T-helper 1 cell treated with Interleukin-12 subunit alpha and Interleukin-12 subunit beta and Interleukin-4 antibody, amounts not matched to agents 30 μg/mL and 1 μg/mL, for 36 hours (primary cell): ENCODE results near the gene APOA1.

Experiments
- H3K27ac Mint-ChIP-seq: one replicate; pipeline ENCODE4 v1.8.0; 2021; ENCODE audit warnings: mild to moderate bottlenecking, mixed read lengths
- H3K27me3 Mint-ChIP-seq: one replicate; pipeline ENCODE4 v1.8.0; 2021; ENCODE audit warnings: low read depth, mixed read lengths
- H3K36me3 Mint-ChIP-seq: one replicate; pipeline ENCODE4 v1.8.0; 2021; ENCODE audit warnings: low read depth, mixed read lengths
- H3K4me1 Mint-ChIP-seq: one replicate; pipeline ENCODE4 v1.8.0; 2021; ENCODE audit warnings: low read depth, mixed read lengths
- H3K4me3 Mint-ChIP-seq: one replicate; pipeline ENCODE4 v1.8.0; 2021; ENCODE audit warnings: mild to moderate bottlenecking, moderate library complexity, mixed read lengths
- H3K9me3 Mint-ChIP-seq: one replicate; pipeline ENCODE4 v1.8.0; 2021; ENCODE audit warnings: mixed read lengths

Gene APOA1

DNA sequence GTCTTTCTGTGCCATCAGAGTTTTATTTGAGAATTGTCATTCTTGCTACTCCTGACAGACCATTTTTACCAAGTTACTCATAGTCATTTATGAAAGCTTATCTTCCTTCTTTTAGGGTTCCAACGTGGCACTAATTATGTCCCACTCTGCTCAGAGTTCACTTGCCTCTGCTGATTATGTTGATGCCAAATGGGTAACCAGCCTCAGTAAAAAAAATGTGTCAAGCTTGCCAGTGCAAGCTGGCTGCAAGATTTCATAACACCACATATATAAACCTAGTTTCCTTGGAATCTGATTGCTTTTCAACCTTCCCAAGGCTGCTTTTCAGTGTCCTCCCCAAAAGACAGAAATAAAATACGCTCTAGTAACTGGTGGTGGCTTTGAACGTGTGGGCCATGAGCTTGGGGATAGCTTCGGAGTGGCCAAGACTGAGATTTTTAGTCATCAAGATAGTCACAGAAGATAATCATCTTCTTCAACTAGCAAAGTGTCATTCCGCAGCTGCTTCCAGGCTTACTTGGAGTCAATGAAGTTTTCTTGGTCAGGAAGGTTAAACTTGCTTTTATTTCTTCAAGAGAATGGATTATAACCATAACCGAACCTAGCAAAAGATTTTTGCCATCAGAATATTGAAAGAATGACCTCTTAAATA, 29.5 kb upstream of the APOA1 start:
- Mint-ChIP-seq H3K4me3 (no peak overlapping the region), H3K27ac (no peak overlapping the region), H3K27me3 (no peaks in the 10 kb centered on the region), H3K36me3 (peaks cover 60% of the 10 kb centered on the region), H3K9me3 (no peaks in the 10 kb centered on the region), H3K4me1 (peaks cover 22% of the 10 kb centered on the region)

DNA sequence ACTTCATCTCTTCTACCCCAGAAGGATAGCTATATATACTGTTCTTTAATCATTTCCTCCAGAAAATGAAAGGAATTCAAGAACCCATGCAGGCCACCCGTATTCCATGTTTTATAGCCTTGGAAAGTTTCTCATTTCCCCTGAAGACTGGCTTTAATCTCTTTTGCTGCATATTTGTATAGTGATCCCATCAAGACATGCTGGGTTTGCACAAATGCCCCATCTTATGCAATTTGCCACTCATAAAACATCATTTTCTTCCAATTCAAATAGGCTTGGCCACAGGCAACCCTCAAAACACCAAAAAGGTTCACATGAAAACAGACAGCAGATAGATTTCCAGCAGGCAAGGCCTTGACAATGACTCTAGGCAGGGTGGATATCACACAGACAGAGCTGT, 28.3 kb upstream of the APOA1 start:
- Mint-ChIP-seq H3K4me1 (peaks cover 14% of the 10 kb centered on the region), H3K9me3 (no peaks in the 10 kb centered on the region), H3K36me3 (peaks cover 61% of the 10 kb centered on the region), H3K27ac (no peak overlapping the region), H3K4me3 (no peak overlapping the region), H3K27me3 (no peaks in the 10 kb centered on the region)

DNA sequence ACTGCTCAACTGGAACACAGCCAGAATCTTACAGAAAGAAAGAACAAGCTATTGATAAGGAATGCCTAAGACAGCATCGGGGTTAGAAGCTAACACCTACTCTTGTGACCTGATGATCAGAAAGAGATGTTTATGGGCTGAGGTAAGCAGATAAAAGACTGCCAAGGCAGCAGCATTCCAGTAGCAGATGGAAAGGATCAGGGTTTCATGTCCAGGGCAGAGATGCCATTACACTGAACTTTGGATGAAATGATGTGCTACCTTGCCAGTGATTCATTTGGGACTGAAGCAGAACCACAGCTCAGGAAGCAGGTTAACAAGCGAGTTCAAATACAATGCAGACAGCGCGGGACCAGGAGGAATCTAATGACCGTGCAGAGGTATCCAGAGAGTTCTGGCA, 27.1 kb upstream of the APOA1 start:
- H3K4me3 Mint-ChIP-seq, result no peak overlapping the region

DNA sequence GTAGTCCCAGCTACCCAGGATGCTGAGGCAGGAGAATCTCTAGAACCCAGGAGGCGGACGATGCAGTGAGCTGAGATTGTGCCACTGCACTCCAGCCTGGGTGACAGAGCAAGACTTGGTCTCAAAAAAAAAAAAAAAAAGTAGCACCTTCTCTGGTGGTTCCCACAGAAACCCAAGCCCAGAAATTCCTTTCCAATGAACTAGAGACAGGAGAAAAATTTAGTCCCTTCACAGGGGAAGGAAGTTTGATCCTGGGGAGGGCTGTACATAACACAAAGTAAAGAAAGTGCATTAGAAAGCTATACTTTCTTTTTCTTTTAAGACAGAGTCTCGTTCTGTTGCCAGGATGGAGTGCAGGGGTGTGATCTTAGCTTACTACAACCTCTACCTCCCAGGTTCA, 25.5 kb upstream of the APOA1 start:
- H3K4me3 Mint-ChIP-seq, result no peak overlapping the region
- H3K36me3 Mint-ChIP-seq, result peaks cover 61% of the 10 kb centered on the region
- H3K27ac Mint-ChIP-seq, result no peak overlapping the region
- H3K4me1 Mint-ChIP-seq, result peaks cover 2% of the 10 kb centered on the region
- H3K27me3 Mint-ChIP-seq, result no peaks in the 10 kb centered on the region
- no peaks in the 10 kb centered on the region for H3K9me3 Mint-ChIP-seq

More for the DNA sequence above, 27.1 kb upstream of the APOA1 start:
- Mint-ChIP-seq H3K9me3 (no peaks in the 10 kb centered on the region), H3K27me3 (no peaks in the 10 kb centered on the region), H3K4me1 (peaks cover 2% of the 10 kb centered on the region), H3K27ac (no peak overlapping the region), H3K36me3 (peaks cover 57% of the 10 kb centered on the region)

DNA sequence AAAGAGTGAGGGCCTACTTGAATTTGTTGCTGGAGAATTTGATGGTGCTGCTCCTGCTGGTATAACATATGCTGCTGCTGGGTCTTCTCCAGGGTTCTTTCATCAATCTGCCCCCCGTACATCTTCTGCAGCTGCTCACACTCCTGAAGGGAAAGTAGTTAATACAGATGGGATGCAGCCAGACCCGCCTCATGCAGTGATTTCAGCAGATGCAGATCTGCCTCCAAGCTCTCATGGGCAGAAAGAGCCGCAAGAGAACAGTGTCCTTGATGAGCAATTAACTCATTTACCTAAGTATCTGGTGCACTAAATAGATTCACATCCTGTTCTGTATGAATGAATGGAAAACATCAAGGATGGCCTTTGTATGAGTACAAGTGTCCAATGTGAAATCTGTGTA, 24.8 kb upstream of the APOA1 start:
- Mint-ChIP-seq H3K4me3 (no peak overlapping the region), H3K9me3 (no peaks in the 10 kb centered on the region), H3K4me1 (peaks cover 2% of the 10 kb centered on the region), H3K27me3 (no peaks in the 10 kb centered on the region), H3K36me3 (peaks cover 57% of the 10 kb centered on the region), H3K27ac (no peak overlapping the region)

DNA sequence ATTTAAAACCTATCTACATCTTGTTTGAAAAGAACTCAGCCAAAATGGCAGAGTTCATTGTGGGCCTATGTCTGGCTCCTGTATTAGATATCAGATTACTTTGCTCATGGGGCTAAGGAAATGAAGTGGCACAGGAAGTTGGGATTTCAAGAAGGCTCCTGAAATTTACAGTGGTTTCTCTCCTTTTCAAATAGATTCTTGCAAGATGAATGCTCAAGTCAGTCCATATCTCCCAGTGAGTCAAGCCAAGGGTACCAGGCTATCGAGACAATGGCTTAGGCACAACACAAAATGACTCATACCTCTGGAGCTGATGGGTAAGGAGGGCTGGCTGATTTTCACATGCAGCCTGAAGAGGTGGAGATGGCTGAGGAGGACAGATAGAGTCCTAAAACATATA, 24.1 kb upstream of the APOA1 start:
- H3K27me3 Mint-ChIP-seq, result no peaks in the 10 kb centered on the region
- H3K4me3 Mint-ChIP-seq, result no peak overlapping the region
- H3K27ac Mint-ChIP-seq, result no peak overlapping the region
- peaks cover 57% of the 10 kb centered on the region for H3K36me3 Mint-ChIP-seq
- H3K9me3 Mint-ChIP-seq, result no peaks in the 10 kb centered on the region
- peaks cover 7% of the 10 kb centered on the region for H3K4me1 Mint-ChIP-seq

DNA sequence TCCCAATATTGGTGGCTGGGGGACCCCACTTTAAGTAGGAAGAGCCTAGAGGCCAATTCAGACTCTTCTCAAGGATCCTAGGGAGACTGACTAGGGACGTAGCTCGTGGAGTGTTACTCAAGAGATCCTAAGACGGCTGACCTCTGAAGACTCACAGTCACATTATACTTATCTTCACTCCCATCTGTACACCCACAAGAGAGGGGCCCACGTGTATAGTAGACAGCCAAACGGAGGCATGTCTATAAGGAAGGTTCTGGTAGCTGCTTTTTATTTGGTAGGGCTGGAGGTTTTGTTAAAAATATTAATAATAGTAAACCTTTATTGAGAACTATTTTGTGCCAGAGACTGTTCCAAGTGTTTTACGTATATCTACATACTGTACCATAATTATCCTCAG, 22.9 kb upstream of the APOA1 start:
- H3K27ac Mint-ChIP-seq, result no peak overlapping the region
- H3K4me3 Mint-ChIP-seq, result no peak overlapping the region
- peaks cover 59% of the 10 kb centered on the region for H3K36me3 Mint-ChIP-seq
- H3K4me1 Mint-ChIP-seq, result peaks cover 15% of the 10 kb centered on the region
- H3K27me3 Mint-ChIP-seq, result no peaks in the 10 kb centered on the region
- H3K9me3 Mint-ChIP-seq, result no peaks in the 10 kb centered on the region

DNA sequence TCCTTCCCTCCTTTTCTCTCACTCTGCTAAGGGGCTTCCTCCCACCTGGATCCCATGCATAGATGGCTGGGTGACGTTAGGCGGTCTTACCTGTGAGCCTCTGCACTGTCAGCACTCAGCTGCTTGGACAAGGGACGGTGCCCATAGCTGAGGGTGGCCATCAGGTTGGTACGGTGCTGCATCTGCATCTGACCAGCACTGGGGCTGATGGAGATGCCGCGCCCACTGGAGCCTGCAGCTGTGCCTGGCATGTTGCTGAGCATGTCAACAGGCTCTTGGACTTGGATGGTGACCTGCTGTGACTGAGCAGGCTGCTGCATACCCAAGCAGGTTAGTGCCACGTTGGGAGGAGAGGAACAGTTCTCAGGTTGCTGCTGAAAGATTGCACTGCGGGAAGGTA, 21.8 kb upstream of the APOA1 start:
- Mint-ChIP-seq H3K36me3 (peaks cover 57% of the 10 kb centered on the region), H3K4me3 (no peak overlapping the region), H3K27ac (no peak overlapping the region), H3K4me1 (peaks cover 22% of the 10 kb centered on the region), H3K27me3 (no peaks in the 10 kb centered on the region), H3K9me3 (no peaks in the 10 kb centered on the region)

DNA sequence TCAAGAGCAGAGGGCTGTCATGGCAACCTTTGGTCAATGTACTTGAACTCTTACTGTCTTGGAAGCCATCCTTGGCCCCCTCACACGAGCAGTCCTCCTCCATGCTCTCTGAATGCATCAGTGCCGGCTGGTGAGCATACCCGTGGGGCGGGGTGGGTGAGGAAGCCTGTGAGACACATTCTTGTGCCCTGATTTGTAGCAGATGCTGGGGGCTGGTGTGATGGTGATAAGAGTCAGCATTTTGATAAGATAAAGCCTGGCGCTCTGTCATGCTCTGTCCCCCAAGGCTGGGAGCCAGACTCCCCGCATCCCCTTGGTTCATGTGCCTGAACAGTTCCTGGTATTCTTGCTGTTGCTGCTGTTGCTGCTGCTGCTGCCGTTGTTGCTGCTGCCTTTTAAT, 20.5 kb upstream of the APOA1 start:
- Mint-ChIP-seq H3K4me1 (peaks cover 34% of the 10 kb centered on the region), H3K27ac (no peak overlapping the region), H3K4me3 (no peak overlapping the region)

DNA sequence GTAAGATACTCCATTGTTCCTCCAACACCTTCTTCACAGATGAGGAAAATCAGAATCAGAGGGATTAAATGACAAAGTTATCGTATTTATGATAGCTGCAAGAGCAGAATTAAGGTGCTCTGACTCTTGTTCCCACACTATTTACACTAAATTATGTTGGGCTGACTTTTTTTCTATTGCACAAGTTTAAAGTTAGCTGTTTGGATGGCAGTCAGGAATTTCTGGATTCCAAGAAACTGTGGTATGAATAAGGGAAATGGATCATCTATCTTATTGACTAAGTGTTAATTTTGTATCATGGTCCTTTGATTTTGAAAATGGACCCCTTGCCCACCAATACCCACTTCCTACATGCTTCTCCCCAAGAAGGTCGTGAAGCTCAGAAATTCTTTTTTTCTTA, 19.9 kb upstream of the APOA1 start:
- Mint-ChIP-seq H3K4me3 (no peak overlapping the region), H3K4me1 (peaks cover 40% of the 10 kb centered on the region), H3K36me3 (peaks cover 50% of the 10 kb centered on the region), H3K27ac (no peak overlapping the region), H3K9me3 (no peaks in the 10 kb centered on the region), H3K27me3 (no peaks in the 10 kb centered on the region)

More for the DNA sequence above, 20.5 kb upstream of the APOA1 start:
- Mint-ChIP-seq H3K9me3 (no peaks in the 10 kb centered on the region), H3K36me3 (peaks cover 51% of the 10 kb centered on the region), H3K27me3 (no peaks in the 10 kb centered on the region)

DNA sequence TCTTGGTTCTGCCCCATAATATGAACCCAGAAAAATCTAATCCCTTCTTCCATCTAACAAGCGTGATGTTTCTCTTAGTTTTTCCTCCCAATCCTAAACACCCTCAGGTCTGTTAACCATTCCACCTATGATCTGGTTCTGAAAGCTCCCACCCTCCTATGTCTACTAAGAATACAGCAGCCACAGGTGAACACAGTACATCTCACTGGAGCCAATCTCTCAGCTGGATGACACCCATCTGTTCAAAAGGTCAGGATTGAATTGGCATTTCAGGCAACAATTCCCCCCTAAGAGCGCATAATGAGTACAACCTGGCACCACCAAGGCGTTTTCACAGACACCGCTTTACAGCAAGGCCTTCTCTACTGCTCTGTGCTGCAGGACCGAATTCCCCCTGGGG, 19.0 kb upstream of the APOA1 start:
- H3K4me1 Mint-ChIP-seq, result peaks cover 47% of the 10 kb centered on the region

DNA sequence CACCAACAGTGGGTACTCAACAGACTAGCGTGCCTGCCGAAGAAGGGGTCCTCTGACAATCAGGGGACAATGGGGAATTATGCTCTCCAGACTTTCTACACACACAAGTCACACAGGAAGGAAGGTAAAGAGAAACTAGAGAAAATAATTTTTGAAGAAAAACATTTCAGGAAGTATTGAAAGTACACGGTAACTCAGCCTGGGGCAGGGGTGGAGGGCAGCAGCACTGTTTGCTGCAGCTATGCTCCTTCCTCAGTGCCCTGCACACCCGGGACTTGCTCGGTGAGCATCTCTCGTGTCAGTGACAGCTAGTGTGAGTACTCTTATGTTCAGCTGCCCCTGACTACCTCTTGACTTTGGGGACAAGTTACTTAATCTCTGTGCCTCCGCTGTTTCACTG, 18.0 kb upstream of the APOA1 start:
- no peaks in the 10 kb centered on the region for H3K27me3 Mint-ChIP-seq
- H3K27ac Mint-ChIP-seq, result peak overlapping the region; percentile 72
- peak overlapping the region; percentile 12 for H3K4me3 Mint-ChIP-seq
- H3K4me1 Mint-ChIP-seq, result peaks cover 53% of the 10 kb centered on the region
- H3K9me3 Mint-ChIP-seq, result no peaks in the 10 kb centered on the region
- peaks cover 34% of the 10 kb centered on the region for H3K36me3 Mint-ChIP-seq

More for the DNA sequence above, 19.0 kb upstream of the APOA1 start:
- Mint-ChIP-seq H3K9me3 (no peaks in the 10 kb centered on the region), H3K36me3 (peaks cover 42% of the 10 kb centered on the region), H3K4me3 (no peak overlapping the region), H3K27me3 (no peaks in the 10 kb centered on the region), H3K27ac (peak overlapping the region; percentile 58)

DNA sequence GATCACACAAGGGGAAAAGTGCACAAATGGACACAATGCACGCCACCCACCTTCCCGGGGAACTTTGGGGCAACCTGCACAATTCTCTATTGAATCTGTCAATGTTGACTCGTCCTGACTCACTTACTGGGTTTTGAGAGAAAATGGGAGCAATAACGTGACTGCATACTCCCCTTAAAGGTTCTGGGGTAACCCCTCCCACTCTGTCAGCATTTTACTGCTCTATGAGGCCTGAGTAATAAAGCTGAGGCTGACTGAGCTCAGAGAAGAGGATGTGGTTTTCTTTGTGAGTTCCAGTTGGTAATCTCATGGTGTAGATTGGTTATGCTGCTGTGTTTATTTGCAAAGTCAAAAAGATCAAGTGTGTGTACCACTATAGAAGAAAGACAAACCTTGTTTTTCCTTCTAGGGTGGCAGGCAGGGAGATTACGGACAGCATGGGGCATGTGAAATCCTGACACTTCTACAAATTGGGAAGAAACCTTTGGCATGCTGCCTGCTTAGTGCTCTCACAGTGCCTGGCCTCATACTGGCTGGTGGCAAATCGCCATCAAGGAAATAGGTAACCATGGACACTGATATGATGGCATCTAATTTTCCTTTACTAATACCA, 16.1 kb upstream of the APOA1 start:
- Mint-ChIP-seq H3K36me3 (peaks cover 30% of the 10 kb centered on the region), H3K27ac (peak overlapping the region; percentile 94), H3K27me3 (no peaks in the 10 kb centered on the region), H3K9me3 (no peaks in the 10 kb centered on the region), H3K4me3 (peak overlapping the region; percentile 67), H3K4me1 (peaks cover 61% of the 10 kb centered on the region)

DNA sequence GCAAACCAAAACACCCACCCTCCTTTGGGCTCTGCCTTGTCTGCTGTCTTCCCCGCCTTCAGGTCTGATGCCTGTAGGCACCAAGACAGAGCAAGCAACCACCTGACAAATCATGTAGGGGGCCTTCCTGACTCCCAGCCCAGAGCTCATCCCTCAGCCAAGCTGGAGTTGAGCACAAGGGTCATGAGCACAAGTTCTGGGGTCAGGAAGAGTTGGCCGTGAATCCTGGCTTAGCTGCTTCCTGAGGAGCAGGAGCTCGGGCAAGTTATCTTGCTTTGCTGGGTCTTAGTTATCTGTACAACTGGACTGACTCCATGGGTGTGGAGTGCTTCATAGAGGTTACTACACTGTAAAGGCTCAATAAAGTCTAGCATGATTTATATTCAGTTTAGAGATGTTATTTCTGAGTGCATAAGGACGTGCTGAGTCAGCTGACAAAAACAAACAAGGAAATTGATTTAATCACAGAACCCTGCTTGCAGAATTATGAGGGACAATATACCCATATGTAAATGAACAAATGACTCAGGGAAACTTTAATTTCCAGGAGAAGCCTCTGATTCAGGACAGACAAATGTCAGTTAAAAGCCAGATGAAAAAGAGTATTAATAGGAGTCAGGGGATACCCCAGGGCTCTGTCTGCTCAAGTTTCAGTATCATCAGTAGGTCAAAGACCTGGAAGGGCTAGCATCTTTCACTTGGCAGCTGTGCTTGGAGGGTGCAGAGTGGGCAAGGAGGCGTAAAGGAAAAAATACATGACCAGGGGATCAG, 15.0 kb upstream of the APOA1 start:
- Mint-ChIP-seq H3K9me3 (no peaks in the 10 kb centered on the region), H3K4me3 (peak overlapping the region; percentile 67), H3K36me3 (peaks cover 26% of the 10 kb centered on the region), H3K27me3 (no peaks in the 10 kb centered on the region), H3K4me1 (peaks cover 61% of the 10 kb centered on the region), H3K27ac (peak overlapping the region; percentile 94)

DNA sequence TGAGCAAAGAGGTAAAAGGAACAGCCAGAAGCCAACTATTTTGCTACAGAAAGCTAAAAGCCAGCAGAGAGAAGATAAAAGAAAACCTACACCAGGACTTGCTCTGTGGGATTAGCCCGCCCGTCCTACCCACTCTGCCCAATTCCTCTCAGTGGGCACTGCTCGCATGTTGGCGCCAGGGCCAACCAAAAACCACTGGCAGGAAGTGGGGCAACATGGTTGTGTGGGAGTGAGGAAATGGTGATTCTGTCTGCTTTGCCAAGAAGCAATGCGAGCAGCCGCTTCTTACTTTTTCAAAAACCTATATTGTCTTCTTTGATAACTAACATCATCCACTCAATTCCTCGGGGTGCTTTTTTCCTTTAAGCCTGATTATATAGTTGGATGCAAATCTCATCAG, 14.2 kb upstream of the APOA1 start:
- Mint-ChIP-seq H3K4me3 (peak overlapping the region; percentile 64), H3K4me1 (peaks cover 57% of the 10 kb centered on the region), H3K27ac (peak overlapping the region; percentile 94), H3K27me3 (no peaks in the 10 kb centered on the region), H3K36me3 (peaks cover 26% of the 10 kb centered on the region), H3K9me3 (no peaks in the 10 kb centered on the region)
